ENCODE measurements around the gene CDV3. TPM values are rescaled to one million over a fixed set of nuclear protein-coding genes. Genes with fewer than 3 reads are reported as not detected.

CDV3 gene
- total RNA-seq, 1 experiment from 2014 or later: 173 TPM

- Histone ChIP-seq H3K79me1 (ENCODE audit: insufficient read depth, low read depth, low read length, poor library complexity, severe bottlenecking) (no peaks in the 10 kb centered on the region), H4K91ac (ENCODE audit: insufficient read length, low read depth, low read length) (no peak overlapping the region), H2BK20ac (ENCODE audit: low read depth, low read length, poor library complexity, severe bottlenecking) (no peak overlapping the region), H3K18ac (ENCODE audit: insufficient read length, low read depth, low read length) (no peak overlapping the region), H3K14ac (ENCODE audit: insufficient read depth, low read length) (no peak overlapping the region), H3K9me3 (ENCODE audit: control insufficient read depth, low read depth, low read length) (no peaks in the 10 kb centered on the region), H3K4me1 (ENCODE audit: insufficient read depth, low read length) (no peaks in the 10 kb centered on the region), H3K27me3 (ENCODE audit: insufficient read depth, low read length) (no peaks in the 10 kb centered on the region), H3K23me2 (ENCODE audit: insufficient read length, low read depth, low read length, poor library complexity, severe bottlenecking) (no peaks in the 10 kb centered on the region), H3K9ac (ENCODE audit: extremely low read depth, insufficient read length, low read length) (no peak overlapping the region), H3K56ac (ENCODE audit: insufficient read length, low read depth, low read length) (no peak overlapping the region), H4K8ac (replicated peaks; ENCODE audit: insufficient read length, low read depth, low read length) (no peak overlapping the region), H2BK120ac (ENCODE audit: low read depth, low read length, poor library complexity, severe bottlenecking) (no peak overlapping the region), H4K20me1 (ENCODE audit: control insufficient read depth, insufficient read depth, insufficient read length) (no peaks in the 10 kb centered on the region), H4K5ac (ENCODE audit: insufficient read length, low read depth, low read length) (no peak overlapping the region), H2AK5ac (ENCODE audit: insufficient read length, low read length) (no peak overlapping the region), H3K23ac (ENCODE audit: insufficient read length, low read depth, low read length) (no peak overlapping the region), H2AFZ (ENCODE audit: low read length) (no peak overlapping the region), H3K4me2 (ENCODE audit: insufficient read depth, insufficient read length, low read length) (no peak overlapping the region), H3T11ph (ENCODE audit: low read length) (no peak overlapping the region), H3K79me2 (ENCODE audit: insufficient read depth, low read length) (no peaks in the 10 kb centered on the region), H3K4ac (ENCODE audit: low read depth, low read length) (no peak overlapping the region), H3K27ac (ENCODE audit: insufficient read length, low read depth, low read length) (no peak overlapping the region), H2BK15ac (ENCODE audit: low read depth, low read length) (no peak overlapping the region), H2BK5ac (ENCODE audit: insufficient read length, low read length) (no peak overlapping the region), H2BK12ac (ENCODE audit: insufficient read length, low read depth, low read length) (no peak overlapping the region)
- peaks cover 3 to 4% of the 10 kb centered on the region in 2 experiments for H3K4me1 Mint-ChIP-seq
- no peak overlapping the region for H3K27ac Mint-ChIP-seq
- DNase-seq: no peak
- no peaks in the 10 kb centered on the region; the same call in 1 of the 2 replicates for H3K27me3 Mint-ChIP-seq (ENCODE audit: low read depth)
- H3K4me3 Mint-ChIP-seq: no peak overlapping the region
- no peak for TF ChIP-seq CTCF (conservative IDR thresholded peaks at IDR 0.05)
- H3K36me3 Mint-ChIP-seq (ENCODE audit: insufficient read depth in 1 of 3, low read depth in 3 of 3): peaks cover 0 to 1% (median 0%) of the 10 kb centered on the region in 3 experiments; a peak in 1 of 7 replicates
- no CpG with 5 or more reads among the region's 1 CpG for WGBS (ENCODE audit: extremely low coverage, insufficient read length, low lambda C conversion rate)
- H3K9me3 Mint-ChIP-seq: no peaks in the 10 kb centered on the region
These were observed 9.7 kb upstream of the CDV3 start for GRCh38 chr3:133563816-133564215.

All from H9 (cell line).